Measurements from ENCODE around the gene SDC3. TPM values are rescaled to one million over a fixed set of nuclear protein-coding genes. Genes with fewer than 3 reads are reported as not detected.

Gene SDC3
- total RNA-seq, 1 experiment from 2014 or later, result 10.0 TPM

GRCh38 chr1:30845904-30846290 is 62.7 kb downstream of the SDC3 start:
- Histone ChIP-seq H3K27ac (ENCODE audit: low read length) (no peak overlapping the region), H3F3A (ENCODE audit: low read length, unreplicated experiment) (no peaks in the 10 kb centered on the region), H3K36me3 (ENCODE audit: low read depth, low read length) (no peaks in the 10 kb centered on the region), H3K9me2 (replicated peaks; ENCODE audit: low read length) (no peaks in the 10 kb centered on the region), H3K4me3 (ENCODE audit: low read length) (no peak overlapping the region), H3K4me1 (ENCODE audit: insufficient read depth, low read length) (no peaks in the 10 kb centered on the region), H2AFZ (ENCODE audit: low read length) (no peak overlapping the region), H3K9me3 (ENCODE audit: low read length) (no peaks in the 10 kb centered on the region), H3K9ac (ENCODE audit: low read length) (no peak overlapping the region), H4K20me1 (ENCODE audit: low read length) (no peaks in the 10 kb centered on the region), H3K4me2 (ENCODE audit: low read length) (no peak overlapping the region), H3K79me2 (ENCODE audit: low read length) (no peaks in the 10 kb centered on the region), H3K27me3 (ENCODE audit: low read length) (peaks cover 24% of the 10 kb centered on the region)
- CTCF ChIA-PET, result no interaction called here
- BruUV-seq (replicated peaks), result no TSS peak
- TF ChIP-seq, protein P1, sequence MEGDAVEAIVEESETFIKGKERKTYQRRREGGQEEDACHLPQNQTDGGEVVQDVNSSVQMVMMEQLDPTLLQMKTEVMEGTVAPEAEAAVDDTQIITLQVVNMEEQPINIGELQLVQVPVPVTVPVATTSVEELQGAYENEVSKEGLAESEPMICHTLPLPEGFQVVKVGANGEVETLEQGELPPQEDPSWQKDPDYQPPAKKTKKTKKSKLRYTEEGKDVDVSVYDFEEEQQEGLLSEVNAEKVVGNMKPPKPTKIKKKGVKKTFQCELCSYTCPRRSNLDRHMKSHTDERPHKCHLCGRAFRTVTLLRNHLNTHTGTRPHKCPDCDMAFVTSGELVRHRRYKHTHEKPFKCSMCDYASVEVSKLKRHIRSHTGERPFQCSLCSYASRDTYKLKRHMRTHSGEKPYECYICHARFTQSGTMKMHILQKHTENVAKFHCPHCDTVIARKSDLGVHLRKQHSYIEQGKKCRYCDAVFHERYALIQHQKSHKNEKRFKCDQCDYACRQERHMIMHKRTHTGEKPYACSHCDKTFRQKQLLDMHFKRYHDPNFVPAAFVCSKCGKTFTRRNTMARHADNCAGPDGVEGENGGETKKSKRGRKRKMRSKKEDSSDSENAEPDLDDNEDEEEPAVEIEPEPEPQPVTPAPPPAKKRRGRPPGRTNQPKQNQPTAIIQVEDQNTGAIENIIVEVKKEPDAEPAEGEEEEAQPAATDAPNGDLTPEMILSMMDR (conservative IDR thresholded peaks at IDR 0.05; ENCODE audit: low read depth, low read length), result no peak
- TF ChIP-seq EZH2phosphoT487 (IDR thresholded peaks at IDR 0.05; ENCODE audit: borderline replicate concordance, low read length) (no peak), EZH2 (IDR thresholded peaks at IDR 0.05; ENCODE audit: low read length, unreplicated experiment) (no peak)
- POLR2A ChIA-PET (ENCODE audit: unreplicated experiment), result no interaction called here
- ATAC-seq, result peak; percentile 38; the same call in 1 of the 2 replicates
- intact Hi-C loops (cut with micrococcal nuclease), result no loop called here
- DNase-seq, result peak; percentile 10

- ATAC-seq, result peak; percentile 18; the same call in 1 of the 2 replicates
Measured at GRCh38 chr1:30845237-30845903, 63.2 kb downstream of the SDC3 start.

GRCh38 chr1:30844631-30845030 is 63.9 kb downstream of the SDC3 start:
- Histone ChIP-seq H3K9me2 (replicated peaks; ENCODE audit: low read length) (no peaks in the 10 kb centered on the region), H3K4me2 (ENCODE audit: low read length) (no peak overlapping the region), H3K9ac (ENCODE audit: low read length) (no peak overlapping the region), H3K9me3 (ENCODE audit: low read length) (no peaks in the 10 kb centered on the region), H3K27me3 (ENCODE audit: low read length) (peaks cover 30% of the 10 kb centered on the region), H3K4me1 (ENCODE audit: insufficient read depth, low read length) (no peaks in the 10 kb centered on the region), H2AFZ (ENCODE audit: low read length) (no peak overlapping the region), H3K27ac (ENCODE audit: low read length) (no peak overlapping the region), H3K36me3 (ENCODE audit: low read depth, low read length) (no peaks in the 10 kb centered on the region), H3K4me3 (ENCODE audit: low read length) (no peak overlapping the region), H3F3A (ENCODE audit: low read length, unreplicated experiment) (no peaks in the 10 kb centered on the region), H4K20me1 (ENCODE audit: low read length) (no peaks in the 10 kb centered on the region), H3K79me2 (ENCODE audit: low read length) (no peaks in the 10 kb centered on the region)
- ATAC-seq (no peak), DNase-seq (no peak)
- TF ChIP-seq EZH2phosphoT487 (IDR thresholded peaks at IDR 0.05; ENCODE audit: borderline replicate concordance, low read length) (no peak), EZH2 (IDR thresholded peaks at IDR 0.05; ENCODE audit: low read length, unreplicated experiment) (no peak)
- TF ChIP-seq, protein P1 (conservative IDR thresholded peaks at IDR 0.05; ENCODE audit: low read depth, low read length), result no peak
- CTCF ChIA-PET, result no interaction called here
- no TSS peak for BruUV-seq (replicated peaks)
- intact Hi-C loops (cut with micrococcal nuclease), result no loop called here
- POLR2A ChIA-PET (ENCODE audit: unreplicated experiment), result no interaction called here

More at GRCh38 chr1:30845237-30845903, 63.2 kb downstream of the SDC3 start:
- intact Hi-C loops (cut with micrococcal nuclease), result no loop called here
- Histone ChIP-seq H3F3A (ENCODE audit: low read length, unreplicated experiment) (no peaks in the 10 kb centered on the region), H3K4me1 (ENCODE audit: insufficient read depth, low read length) (no peaks in the 10 kb centered on the region), H4K20me1 (ENCODE audit: low read length) (no peaks in the 10 kb centered on the region), H3K9ac (ENCODE audit: low read length) (no peak overlapping the region), H3K36me3 (ENCODE audit: low read depth, low read length) (no peaks in the 10 kb centered on the region), H3K9me3 (ENCODE audit: low read length) (no peaks in the 10 kb centered on the region), H3K27me3 (ENCODE audit: low read length) (peaks cover 29% of the 10 kb centered on the region), H3K79me2 (ENCODE audit: low read length) (no peaks in the 10 kb centered on the region), H2AFZ (ENCODE audit: low read length) (no peak overlapping the region), H3K9me2 (replicated peaks; ENCODE audit: low read length) (no peaks in the 10 kb centered on the region), H3K4me2 (ENCODE audit: low read length) (no peak overlapping the region), H3K27ac (ENCODE audit: low read length) (no peak overlapping the region), H3K4me3 (ENCODE audit: low read length) (no peak overlapping the region)
- POLR2A ChIA-PET (ENCODE audit: unreplicated experiment), result no interaction called here
- DNase-seq, result no peak
- BruUV-seq (replicated peaks), result no TSS peak
- TF ChIP-seq, protein P1 (conservative IDR thresholded peaks at IDR 0.05; ENCODE audit: low read depth, low read length), result no peak
- TF ChIP-seq EZH2 (IDR thresholded peaks at IDR 0.05; ENCODE audit: low read length, unreplicated experiment) (no peak), EZH2phosphoT487 (IDR thresholded peaks at IDR 0.05; ENCODE audit: borderline replicate concordance, low read length) (no peak)
- CTCF ChIA-PET, result no interaction called here
